HG02840 (cell line): Measurements from ENCODE around the gene PSPN.
A peak's percentile ranks its signal among the peaks of the same experiment; 100 is the strongest.
"Not testable (repeated sequence)": the region's sequence is repeated elsewhere in the genome, so short reads cannot be mapped to it uniquely, and the experiment has no call there.

ENCODE experiments used
- ATAC-seq: cut with Tn5 transposase; IDR thresholded peaks from one replicate; pipeline ENCODE4 v1.9.1; 2021; ENCODE audit warnings: mild to moderate bottlenecking, moderate library complexity, moderate number of reproducible peaks; ENCODE audit not compliant: unreplicated experiment, low FRiP score

The PSPN gene

GRCh38 chr19:6406401-6406800 lies 30.7 kb upstream of the PSPN start:
- no peak for ATAC-seq

GRCh38 chr19:6402837-6403608 lies 27.3 kb upstream of the PSPN start:
- no peak for ATAC-seq

- ATAC-seq: no peak
These were observed 26.3 kb upstream of the PSPN start for GRCh38 chr19:6402058-6402457.

- not testable (repeated sequence) for ATAC-seq
These were observed 24.6 kb upstream of the PSPN start for GRCh38 chr19:6400062-6400944.

- ATAC-seq: no peak
These were observed 20.6 kb upstream of the PSPN start for GRCh38 chr19:6396305-6396704.

- no peak for ATAC-seq
These were observed 19.1 kb upstream of the PSPN start for GRCh38 chr19:6394831-6395230.

GRCh38 chr19:6393983-6394412 lies 18.3 kb upstream of the PSPN start:
- no peak for ATAC-seq

GRCh38 chr19:6393074-6393982 lies 17.6 kb upstream of the PSPN start, which contains the start of gene GTF2F1:
Gene GTF2F1 (minus strand): TSS chr19:6393164. CDS start chr19:6392995, 169 bp downstream.
- peak; percentile 80 for ATAC-seq

DNA sequence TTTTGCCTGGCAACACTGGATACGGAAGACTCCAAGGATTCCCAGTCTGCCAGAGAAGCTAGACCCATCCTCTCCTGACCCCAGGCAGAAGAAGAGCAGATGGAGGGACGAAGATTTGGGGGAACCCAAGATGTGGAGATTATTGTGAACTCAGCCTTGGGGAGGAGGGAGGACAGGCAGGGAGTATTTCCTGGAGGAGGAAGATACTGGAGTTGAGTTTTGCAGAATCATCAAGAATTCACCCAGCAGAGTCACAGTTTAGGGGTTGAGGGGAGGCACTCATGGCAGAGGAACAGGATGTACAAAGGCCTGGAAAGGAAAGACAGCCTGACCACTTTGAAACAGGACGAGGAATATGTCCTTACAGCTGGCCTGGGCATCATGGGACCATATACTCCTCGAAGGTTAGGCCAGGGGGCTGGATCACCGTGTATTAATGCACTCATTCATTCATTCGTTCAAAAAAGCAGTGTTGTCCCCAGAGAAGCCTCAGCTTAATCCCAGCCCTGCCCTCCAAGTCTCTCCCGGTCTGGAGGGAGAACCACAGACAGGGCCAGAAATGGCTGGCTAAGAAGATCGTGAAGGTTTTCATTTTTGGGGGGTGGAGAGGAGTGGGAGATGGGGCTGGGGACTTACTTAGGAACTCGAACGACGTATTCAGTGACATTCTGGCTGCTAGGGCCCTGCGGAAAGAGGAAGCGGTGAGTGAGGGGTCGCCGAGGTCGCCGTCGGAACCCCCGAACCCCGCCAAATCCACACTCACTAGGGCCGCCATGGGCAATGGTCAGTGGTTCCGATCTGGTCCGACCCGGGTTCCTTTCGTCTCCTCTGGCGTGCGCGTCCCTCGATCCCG lies 16.7 kb upstream of the PSPN start:
- ATAC-seq: no peak

DNA sequence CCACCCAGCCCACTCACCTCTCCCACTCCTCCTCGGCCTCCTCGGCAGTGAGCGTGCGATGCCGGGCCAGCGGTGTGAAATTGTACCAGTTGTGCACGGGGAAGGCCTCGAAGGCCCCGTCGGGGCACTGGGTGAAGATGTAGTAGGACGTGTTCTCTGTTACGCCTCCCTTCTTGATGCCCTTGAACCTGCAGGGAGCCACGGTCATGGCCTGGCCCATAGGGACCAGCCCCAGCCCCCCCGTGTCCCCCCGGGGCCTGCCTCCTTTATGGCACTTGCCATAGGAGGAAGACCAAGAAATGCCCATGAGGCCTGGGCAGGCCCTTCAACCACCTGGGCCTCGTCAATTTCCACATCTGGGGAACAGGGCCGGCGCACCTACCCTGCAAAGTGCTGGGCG lies 11.6 kb upstream of the PSPN start:
- ATAC-seq: no peak

DNA sequence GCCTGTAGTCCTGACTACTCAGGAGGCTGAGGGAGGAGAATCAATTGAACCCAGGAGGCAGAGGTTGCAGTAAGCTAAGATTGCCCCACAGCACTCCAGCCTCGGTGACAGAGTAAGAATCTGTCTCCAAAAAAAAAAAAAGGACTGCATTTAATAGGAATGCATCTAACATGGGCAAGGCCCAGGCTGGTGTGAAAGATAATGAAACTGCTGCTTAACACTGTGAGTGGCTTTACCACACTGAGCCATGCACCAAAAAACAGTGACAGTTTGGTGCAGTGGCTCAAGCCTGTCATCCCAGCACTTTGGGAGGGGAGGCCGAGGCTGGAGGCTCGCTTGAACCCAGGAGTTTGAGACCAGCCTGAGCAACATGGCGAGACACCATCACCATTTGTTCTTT lies 8.6 kb upstream of the PSPN start:
- ATAC-seq: no peak

- no peak for ATAC-seq
These were observed 7.5 kb upstream of the PSPN start for GRCh38 chr19:6383188-6383587.

- ATAC-seq: no peak
These were observed 5.5 kb upstream of the PSPN start for GRCh38 chr19:6381030-6381750.

DNA sequence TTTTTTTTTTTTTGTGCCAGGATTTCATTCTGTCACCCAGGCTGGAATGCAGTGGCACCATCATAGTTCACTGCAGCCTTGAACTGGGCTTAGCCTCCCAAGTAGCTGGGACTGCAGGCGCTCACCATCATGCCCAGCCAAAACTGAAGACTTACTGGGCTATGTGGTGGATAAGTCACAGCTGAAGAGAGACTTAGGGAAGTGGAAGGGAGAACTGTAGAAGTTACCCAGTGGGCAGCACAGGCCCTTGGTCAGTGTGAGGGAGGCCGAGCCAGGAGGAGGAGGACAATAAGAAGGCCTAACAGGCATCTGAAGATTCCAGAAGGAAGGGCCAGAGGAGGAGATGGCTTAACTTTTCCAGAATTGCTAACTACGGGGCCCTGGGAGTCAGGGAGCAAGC lies 4.0 kb upstream of the PSPN start:
- ATAC-seq: no peak

- ATAC-seq: no peak
These were observed 2.8 kb upstream of the PSPN start for GRCh38 chr19:6378486-6378885.

DNA sequence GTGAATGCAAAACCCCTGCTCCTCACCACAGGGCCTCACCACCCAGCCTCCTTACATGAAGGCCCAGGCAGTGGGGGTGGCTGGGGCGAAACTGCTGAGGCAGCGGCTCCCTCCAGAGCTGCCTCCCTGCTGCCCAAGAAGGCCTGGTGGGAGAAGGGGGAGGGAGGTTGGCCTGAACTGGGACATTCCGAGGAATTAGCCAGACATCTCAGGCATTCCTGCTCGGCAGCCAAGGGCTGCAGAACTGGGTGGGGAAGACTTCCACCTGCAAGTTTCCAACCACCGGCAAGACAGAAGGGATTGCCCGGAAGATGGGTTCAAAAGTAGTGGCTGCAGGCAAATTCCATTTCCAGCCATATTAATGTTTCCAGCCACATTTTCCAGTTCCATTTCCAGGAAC lies 2.3 kb upstream of the PSPN start:
- ATAC-seq: no peak

DNA sequence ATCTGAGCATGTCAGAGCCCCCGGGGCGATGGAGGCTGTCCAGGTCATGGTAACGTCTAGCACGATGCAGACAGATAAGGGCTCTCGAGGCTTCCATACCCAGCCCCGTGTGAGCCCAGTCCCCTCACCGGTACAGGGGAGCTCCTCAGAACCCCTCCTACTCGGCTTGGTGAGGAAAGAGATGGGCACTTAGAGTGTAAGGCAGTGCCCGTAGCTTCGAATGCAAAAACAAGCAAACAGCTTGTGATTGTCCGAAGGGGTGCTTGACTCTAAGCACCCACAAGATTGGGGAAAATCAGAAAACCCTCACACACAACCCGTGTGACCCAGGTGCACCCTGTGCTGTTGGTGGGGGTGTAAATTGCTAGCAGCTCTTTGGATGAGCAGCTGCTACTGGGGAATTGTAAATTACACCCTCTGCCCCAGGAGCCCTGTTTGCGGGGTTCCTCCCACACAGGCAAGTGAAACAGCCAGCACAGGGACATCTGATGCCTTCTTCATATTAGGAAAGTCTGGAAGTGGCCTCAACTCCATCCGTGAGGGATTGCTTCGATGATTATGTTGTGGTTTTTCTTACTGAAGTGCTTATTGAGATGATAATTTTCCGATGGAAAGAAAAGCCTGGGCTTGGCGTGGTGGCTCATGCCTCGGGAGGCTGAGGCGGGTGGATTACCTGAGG lies 918 bp upstream of the PSPN start:
- ATAC-seq: no peak

- no peak for ATAC-seq
These were observed 872 bp downstream of the PSPN start for GRCh38 chr19:6374711-6375410.
